PFSK-1 (cell line): ENCODE results near the gene SLFN12L.

Source experiments
- FOXP2 ChIP-seq: optimal IDR thresholded peaks from 2 replicates; pipeline ENCODE3; 2011; ENCODE audit warnings: borderline replicate concordance, control low read depth, inconsistent platforms; ENCODE audit not compliant: insufficient read depth; ENCODE audit errors: extremely low read length, extremely low read depth
- POLR2AphosphoS5 ChIP-seq: IDR thresholded peaks from 2 replicates; pipeline ENCODE4 v1.6.1; 2012; ENCODE audit warnings: low read depth, mild to moderate bottlenecking, control low read depth, low read length, moderate library complexity
- REST ChIP-seq, 2 experiments: IDR thresholded peaks; 2 replicates each; pipeline versions ENCODE4 v1.6.1 to v1.8.0; 2011 to 2012; ENCODE audit warnings: low read depth in 2 of 2, low read length in 2 of 2, control low read depth in 1 of 2, inconsistent platforms in 1 of 2, mild to moderate bottlenecking in 1 of 2, moderate library complexity in 1 of 2; ENCODE audit not compliant: insufficient read depth in 1 of 2
- SIN3A ChIP-seq: IDR thresholded peaks from 2 replicates; pipeline ENCODE4 v1.6.1; 2012; ENCODE audit warnings: mild to moderate bottlenecking, low read length, moderate library complexity, borderline replicate concordance; ENCODE audit not compliant: insufficient read depth
- TAF1 ChIP-seq: IDR thresholded peaks from 2 replicates; pipeline ENCODE4 v1.6.1; 2012; ENCODE audit warnings: low read length, control low read depth, borderline replicate concordance; ENCODE audit not compliant: insufficient read depth

SLFN12L gene

GRCh38 chr17:35555691-35556090 is 18.2 kb upstream of the SLFN12L start:
- no peak for TF ChIP-seq TAF1
- TF ChIP-seq SIN3A, result no peak
- TF ChIP-seq FOXP2, result no peak
- no peak for TF ChIP-seq POLR2AphosphoS5
- no peak for TF ChIP-seq REST (IDR thresholded peaks at IDR 0.05; ENCODE audit: insufficient read depth in 1 of 2, low read depth in 2 of 2, low read length in 2 of 2)

GRCh38 chr17:35554668-35555067 is 17.2 kb upstream of the SLFN12L start:
- TF ChIP-seq POLR2AphosphoS5, result no peak

GRCh38 chr17:35553310-35553709 is 15.8 kb upstream of the SLFN12L start:
- TF ChIP-seq FOXP2 (no peak), REST (IDR thresholded peaks at IDR 0.05; ENCODE audit: insufficient read depth in 1 of 2, low read depth in 2 of 2, low read length in 2 of 2) (no peak), TAF1 (no peak), SIN3A (no peak), POLR2AphosphoS5 (no peak)

GRCh38 chr17:35548978-35549377 is 11.5 kb upstream of the SLFN12L start:
- TF ChIP-seq FOXP2 (no peak), TAF1 (no peak), POLR2AphosphoS5 (no peak), SIN3A (no peak), REST (IDR thresholded peaks at IDR 0.05; ENCODE audit: insufficient read depth in 1 of 2, low read depth in 2 of 2, low read length in 2 of 2) (no peak)

GRCh38 chr17:35548208-35548810 is 10.8 kb upstream of the SLFN12L start:
- TF ChIP-seq TAF1, result no peak
- TF ChIP-seq FOXP2, result no peak
- TF ChIP-seq REST (IDR thresholded peaks at IDR 0.05; ENCODE audit: insufficient read depth in 1 of 2, low read depth in 2 of 2, low read length in 2 of 2), result no peak
- TF ChIP-seq POLR2AphosphoS5, result no peak
- TF ChIP-seq SIN3A, result no peak

GRCh38 chr17:35546487-35546886 is 9.0 kb upstream of the SLFN12L start:
- no peak for TF ChIP-seq POLR2AphosphoS5
- no peak for TF ChIP-seq FOXP2
- no peak for TF ChIP-seq REST (IDR thresholded peaks at IDR 0.05; ENCODE audit: insufficient read depth in 1 of 2, low read depth in 2 of 2, low read length in 2 of 2)
- TF ChIP-seq TAF1, result no peak
- no peak for TF ChIP-seq SIN3A
